H9 (cell line): ENCODE results near the gene MRTFB. TPM values are rescaled to one million over a fixed set of nuclear protein-coding genes. Genes with fewer than 3 reads are reported as not detected.

Experiments used
- DNase-seq: peaks from one replicate; pipeline ENCODE4 v3.0.0-alpha.2; 2017
- H2AFZ ChIP-seq: one replicate; pipeline ENCODE4 v1.6.1; 2013; ENCODE audit warnings: mild to moderate bottlenecking, low read length, control low read depth, moderate library complexity
- H2AK5ac ChIP-seq: 2 replicates; pipeline ENCODE4 v1.6.1; 2013; ENCODE audit warnings: low read length, control low read depth, mixed read lengths; ENCODE audit not compliant: insufficient read length
- H2BK120ac ChIP-seq: one replicate; pipeline ENCODE4 v1.6.1; 2013; ENCODE audit warnings: low read depth, mild to moderate bottlenecking, low read length, control low read depth, inconsistent platforms; ENCODE audit not compliant: poor library complexity, severe bottlenecking
- H2BK12ac ChIP-seq: 2 replicates; pipeline ENCODE4 v1.6.1; 2013; ENCODE audit warnings: low read length, control low read depth, mixed read lengths, low read depth; ENCODE audit not compliant: insufficient read length
- H2BK15ac ChIP-seq: 2 replicates; pipeline ENCODE4 v1.6.1; 2013; ENCODE audit warnings: low read depth, low read length, control low read depth
- H2BK20ac ChIP-seq: one replicate; pipeline ENCODE4 v1.6.1; 2013; ENCODE audit warnings: low read depth, mild to moderate bottlenecking, low read length, control low read depth, inconsistent platforms; ENCODE audit not compliant: poor library complexity, severe bottlenecking
- H2BK5ac ChIP-seq: 2 replicates; pipeline ENCODE4 v1.6.1; 2013; ENCODE audit warnings: low read length, control low read depth, mixed read lengths; ENCODE audit not compliant: insufficient read length
- H3K14ac ChIP-seq: 2 replicates; pipeline ENCODE4 v1.6.1; 2013; ENCODE audit warnings: low read length, control low read depth; ENCODE audit not compliant: insufficient read depth
- H3K18ac ChIP-seq: 2 replicates; pipeline ENCODE4 v1.6.1; 2013; ENCODE audit warnings: low read depth, mild to moderate bottlenecking, mixed read lengths, low read length, control low read depth; ENCODE audit not compliant: insufficient read length
- H3K23ac ChIP-seq: 2 replicates; pipeline ENCODE4 v1.6.1; 2013; ENCODE audit warnings: low read length, control low read depth, mixed read lengths, low read depth; ENCODE audit not compliant: insufficient read length
- H3K23me2 ChIP-seq: 2 replicates; pipeline ENCODE4 v1.6.1; 2013; ENCODE audit warnings: low read depth, mild to moderate bottlenecking, mixed read lengths, low read length, control low read depth; ENCODE audit not compliant: insufficient read length, poor library complexity, severe bottlenecking
- H3K27ac ChIP-seq: 2 replicates; pipeline ENCODE4 v1.5.1; 2013; ENCODE audit warnings: low read length, control low read depth, mixed read lengths, low read depth; ENCODE audit not compliant: insufficient read length
- H3K27me3 ChIP-seq: 2 replicates; pipeline ENCODE4 v1.6.1; 2013; ENCODE audit warnings: low read length, control low read depth, inconsistent platforms; ENCODE audit not compliant: insufficient read depth
- H3K4ac ChIP-seq: 2 replicates; pipeline ENCODE4 v1.6.1; 2013; ENCODE audit warnings: low read depth, mild to moderate bottlenecking, control low read depth, inconsistent platforms, low read length, moderate library complexity
- H3K4me1 ChIP-seq: 2 replicates; pipeline ENCODE4 v1.6.1; 2013; ENCODE audit warnings: low read length, control low read depth, inconsistent platforms; ENCODE audit not compliant: insufficient read depth
- H3K4me2 ChIP-seq: 2 replicates; pipeline ENCODE4 v1.6.1; 2013; ENCODE audit warnings: low read length, control low read depth, mixed read lengths; ENCODE audit not compliant: insufficient read length, insufficient read depth
- H3K56ac ChIP-seq: 2 replicates; pipeline ENCODE4 v1.6.1; 2013; ENCODE audit warnings: low read depth, mild to moderate bottlenecking, mixed read lengths, low read length, control low read depth; ENCODE audit not compliant: insufficient read length
- H3K79me1 ChIP-seq: 2 replicates; pipeline ENCODE4 v1.6.1; 2013; ENCODE audit warnings: low read depth, mild to moderate bottlenecking, moderate library complexity, low read length, control low read depth, inconsistent platforms; ENCODE audit not compliant: insufficient read depth, poor library complexity, severe bottlenecking
- H3K79me2 ChIP-seq: 2 replicates; pipeline ENCODE4 v1.6.1; 2013; ENCODE audit warnings: low read length, control low read depth, inconsistent platforms; ENCODE audit not compliant: insufficient read depth
- H3K9ac ChIP-seq: 2 replicates; pipeline ENCODE4 v1.6.1; 2013; ENCODE audit warnings: low read length, control low read depth, mixed read lengths; ENCODE audit not compliant: insufficient read length; ENCODE audit errors: extremely low read depth
- H3K9me3 ChIP-seq: one replicate; pipeline ENCODE4 v1.6.1; 2013; ENCODE audit warnings: low read depth, low read length, inconsistent platforms; ENCODE audit not compliant: control insufficient read depth
- H3T11ph ChIP-seq: one replicate; pipeline ENCODE4 v1.6.1; 2013; ENCODE audit warnings: mild to moderate bottlenecking, low read length, control low read depth, inconsistent platforms
- H4K20me1 ChIP-seq: one replicate; pipeline ENCODE4 v1.6.1; 2013; ENCODE audit not compliant: control insufficient read depth, insufficient read length, insufficient read depth
- H4K5ac ChIP-seq: 2 replicates; pipeline ENCODE4 v1.6.1; 2013; ENCODE audit warnings: low read depth, mild to moderate bottlenecking, mixed read lengths, low read length, control low read depth; ENCODE audit not compliant: insufficient read length
- H4K8ac ChIP-seq: replicated peaks from 2 replicates; pipeline ENCODE4 v1.6.1; 2013; ENCODE audit warnings: low read length, control low read depth, mixed read lengths, low read depth; ENCODE audit not compliant: insufficient read length
- H4K91ac ChIP-seq: 2 replicates; pipeline ENCODE4 v1.6.1; 2013; ENCODE audit warnings: low read depth, mild to moderate bottlenecking, moderate library complexity, mixed read lengths, low read length, control low read depth; ENCODE audit not compliant: insufficient read length
- H3K27ac Mint-ChIP-seq, 3 experiments: 2 replicates in 2 of 3; 3 replicates in 1 of 3; pipeline ENCODE4 v1.8.0; 2020 to 2021; ENCODE audit warnings: mixed read lengths in 3 of 3, mild to moderate bottlenecking in 1 of 3, moderate library complexity in 1 of 3
- H3K27me3 Mint-ChIP-seq: 2 replicates; pipeline ENCODE4 v1.8.0; 2021; ENCODE audit warnings: low read depth, mild to moderate bottlenecking, moderate library complexity, mixed read lengths
- H3K36me3 Mint-ChIP-seq, 3 experiments: 2 replicates in 2 of 3; 3 replicates in 1 of 3; pipeline ENCODE4 v1.8.0; 2020 to 2021; ENCODE audit warnings: low read depth in 3 of 3, mixed read lengths in 3 of 3; ENCODE audit not compliant: insufficient read depth in 1 of 3
- H3K4me1 Mint-ChIP-seq, 2 experiments: 2 replicates each; pipeline ENCODE4 v1.8.0; 2020; ENCODE audit warnings: mixed read lengths in 2 of 2
- H3K4me3 Mint-ChIP-seq, 2 experiments: 2 replicates in 1 of 2; 3 replicates in 1 of 2; pipeline ENCODE4 v1.8.0; 2020 to 2021; ENCODE audit warnings: mild to moderate bottlenecking in 2 of 2, mixed read lengths in 2 of 2, moderate library complexity in 1 of 2
- H3K9me3 Mint-ChIP-seq, 2 experiments: 2 replicates in 1 of 2; 3 replicates in 1 of 2; pipeline ENCODE4 v1.8.0; 2020; ENCODE audit warnings: mild to moderate bottlenecking in 2 of 2, mixed read lengths in 2 of 2, moderate library complexity in 1 of 2
- CTCF ChIP-seq: fragments of 200-600 bp; sonication (generic); conservative IDR thresholded peaks from 3 replicates; pipeline ENCODE4 v1.8.0; 2021; ENCODE audit warnings: antibody characterized with exemption, mild to moderate bottlenecking
- WGBS: extraction: QIAGEN DNeasy Blood & Tissue Kit; methylation state at CpG from one replicate; pipeline ENCODE4 v1.1.7; 2013; ENCODE audit warnings: missing lambda C conversion rate, low lambda C conversion rate, mixed read lengths; ENCODE audit not compliant: insufficient read length; ENCODE audit errors: extremely low coverage; 5-methylcytosine and 5-hydroxymethylcytosine counted together
- total RNA-seq: library from RNA; stranded (reverse); gene quantifications from 2 replicates; pipeline ENCODE4 v1.2.1, GENCODE V29; 2021

The MRTFB gene
- total RNA-seq, 1 experiment from 2014 or later: 29.9 TPM

- H3K4ac ChIP-seq: no peak overlapping the region
- H3K4me3 Mint-ChIP-seq: no peak overlapping the region
- no peak overlapping the region for H2BK12ac ChIP-seq
- no peak overlapping the region for H2AK5ac ChIP-seq
- no peak overlapping the region for H3K14ac ChIP-seq
- H3K27ac ChIP-seq: no peak overlapping the region
- H3K79me1 ChIP-seq: no peaks in the 10 kb centered on the region
- H3K4me1 Mint-ChIP-seq: peaks cover 8 to 12% of the 10 kb centered on the region in 2 experiments; a peak in 2 of 4 replicates
- no peak overlapping the region for H3K9ac ChIP-seq
- no peaks in the 10 kb centered on the region; a peak in 2 of 7 replicates for H3K36me3 Mint-ChIP-seq
- no peak overlapping the region for H3K23ac ChIP-seq
- H3T11ph ChIP-seq: no peak overlapping the region
- no peak for TF ChIP-seq CTCF
- no peak overlapping the region for H2BK5ac ChIP-seq
- no peak overlapping the region for H2BK15ac ChIP-seq
- no peaks in the 10 kb centered on the region for H4K20me1 ChIP-seq
- no peaks in the 10 kb centered on the region; a peak in 1 of 5 replicates for H3K9me3 Mint-ChIP-seq
- no peaks in the 10 kb centered on the region for H3K9me3 ChIP-seq
- no peaks in the 10 kb centered on the region for H3K27me3 ChIP-seq
- no peak overlapping the region for H4K5ac ChIP-seq
- no peaks in the 10 kb centered on the region for H3K79me2 ChIP-seq
- H3K27ac Mint-ChIP-seq: no peak overlapping the region
- H3K4me1 ChIP-seq: no peaks in the 10 kb centered on the region
- H2BK20ac ChIP-seq: no peak overlapping the region
- no peak overlapping the region for H4K8ac ChIP-seq
- H2AFZ ChIP-seq: no peak overlapping the region
- no peak overlapping the region for H4K91ac ChIP-seq
- H3K18ac ChIP-seq: no peak overlapping the region
- DNase-seq: no peak
- no peaks in the 10 kb centered on the region for H3K23me2 ChIP-seq
- WGBS: no CpG with 5 or more reads among the region's 2 CpGs
- no peak overlapping the region for H3K56ac ChIP-seq
- no peak overlapping the region for H2BK120ac ChIP-seq
- no peak overlapping the region for H3K4me2 ChIP-seq
- no peaks in the 10 kb centered on the region for H3K27me3 Mint-ChIP-seq
Observed at GRCh38 chr16:14196011-14196410, 124.9 kb downstream of the MRTFB start.
